ENCODE measurements around the gene CCNQ.

The CCNQ gene

GRCh38 chrX:153595387-153595786, 3.6 kb downstream of the CCNQ start:
- DNase-seq, result no peak

GRCh38 chrX:153593811-153594500, 5.0 kb downstream of the CCNQ start:
- DNase-seq, result no peak

GRCh38 chrX:153592966-153593688, 5.8 kb downstream of the CCNQ start:
- no peak for DNase-seq

- no peak for DNase-seq
These were observed 6.7 kb downstream of the CCNQ start for GRCh38 chrX:153592091-153592833.

GRCh38 chrX:153590961-153591956, 7.7 kb downstream of the CCNQ start:
- DNase-seq, result no peak

- DNase-seq, result no peak
These were observed 10.0 kb downstream of the CCNQ start for GRCh38 chrX:153588782-153589446.

GRCh38 chrX:153588021-153588781, 10.7 kb downstream of the CCNQ start:
- no peak for DNase-seq

- no peak for DNase-seq
These were observed 11.6 kb downstream of the CCNQ start for GRCh38 chrX:153587342-153587741.

GRCh38 chrX:153585827-153586226, 13.1 kb downstream of the CCNQ start:
- no peak for DNase-seq

- no peak for DNase-seq
These were observed 15.5 kb downstream of the CCNQ start for GRCh38 chrX:153583433-153583832.

GRCh38 chrX:153582896-153583295, 16.0 kb downstream of the CCNQ start:
- peak; percentile 71 for DNase-seq

- no peak for DNase-seq
These were observed 18.1 kb downstream of the CCNQ start for GRCh38 chrX:153580700-153581386.

GRCh38 chrX:153578889-153579288, 20.1 kb downstream of the CCNQ start:
- no peak for DNase-seq

GRCh38 chrX:153578200-153578835, 20.6 kb downstream of the CCNQ start:
- no peak for DNase-seq

- no peak for DNase-seq
These were observed 22.0 kb downstream of the CCNQ start for GRCh38 chrX:153576961-153577360.

- DNase-seq, result no peak
These were observed 22.6 kb downstream of the CCNQ start for GRCh38 chrX:153576239-153576870.

- no peak for DNase-seq
These were observed 25.0 kb downstream of the CCNQ start for GRCh38 chrX:153573984-153574383.

- DNase-seq, result no peak
These were observed 26.3 kb downstream of the CCNQ start for GRCh38 chrX:153572601-153573000.

GRCh38 chrX:153571534-153571908, 27.4 kb downstream of the CCNQ start:
- no peak for DNase-seq

- DNase-seq, result no peak
These were observed 29.5 kb downstream of the CCNQ start for GRCh38 chrX:153569475-153569874.
